K562 (cell line): ENCODE measurements around the gene LRRC1. TPM values are rescaled to one million over a fixed set of nuclear protein-coding genes. Genes with fewer than 3 reads are reported as not detected.

Experiments used
- ATAC-seq: fragments of 200-7000 bp; cut with Tn5 transposase; 3 replicates; pipeline ENCODE4 v1.9.1; 2020; ENCODE audit warnings: moderate library complexity
- BruUV-seq: library from RNA; stranded (reverse); fragments of 400-500 nt; replicated peaks from 2 replicates; lab custom pipeline; 2021; lab: Mats Ljungman, UMichigan
- CTCF ChIA-PET: fragments of 300-600 bp; formaldehyde crosslinking; extraction: SDS; loops from one replicate; lab custom pipeline; 2021; ENCODE audit warnings: low intra/inter-chr PET ratio; lab: Yijun Ruan, JAX
- POLR2A ChIA-PET: fragments of 300-600, 350-650 bp; sonication (Branson Sonifier 250); formaldehyde crosslinking; extraction: SDS; loops from one replicate; lab custom pipeline; 2021; ENCODE audit warnings: antibody characterized with exemption, inconsistent platforms; lab: Yijun Ruan, JAX
- DNase-seq, 4 experiments: peaks; one replicate each; pipeline versions ENCODE4 v3.0.0 to v3.0.0-alpha.2; 2011 to 2018; ENCODE audit warnings: low spot score in 3 of 4, mixed read lengths in 3 of 4; ENCODE audit errors: extremely low read depth in 1 of 4
- FAIRE-seq: peaks from 2 replicates; lab custom pipeline; 2011; peaks lifted over from hg19 to GRCh38; lab: Jason Lieb, UNC
- H2AFZ ChIP-seq: 2 replicates; pipeline ENCODE4 v1.6.0; 2011; ENCODE audit warnings: low read depth, low read length, control low read depth, inconsistent platforms
- H3K27ac ChIP-seq: fragments of 200-600 bp; 3 replicates; pipeline ENCODE4 v1.8.0; 2011; ENCODE audit warnings: low read depth, mild to moderate bottlenecking, control low read depth, inconsistent platforms, low read length, moderate library complexity, mixed read lengths; ENCODE audit errors: extremely low read depth
- H3K27me3 ChIP-seq, 2 experiments: fragments of 300-600 bp in 1 of 2; 2 replicates in 1 of 2; 3 replicates in 1 of 2; pipeline versions ENCODE4 v1.6.0 to v1.8.0; 2011; ENCODE audit warnings: inconsistent platforms in 2 of 2, low read length in 2 of 2, mild to moderate bottlenecking in 1 of 2, mixed read lengths in 1 of 2, moderate library complexity in 1 of 2; ENCODE audit not compliant: control insufficient read depth in 2 of 2, insufficient read depth in 2 of 2
- H3K36me3 ChIP-seq: fragments of 300-600 bp; 3 replicates; pipeline ENCODE4 v1.8.0; 2011; ENCODE audit warnings: mild to moderate bottlenecking, low read length, inconsistent platforms; ENCODE audit not compliant: control insufficient read depth, insufficient read depth
- H3K4me1 ChIP-seq, 2 experiments: fragments of 200-600 bp in 1 of 2; replicated peaks in 1 of 2; 2 replicates in 1 of 2; 3 replicates in 1 of 2; pipeline versions ENCODE4 v1.5.1 to v1.8.0; 2011; ENCODE audit warnings: inconsistent platforms in 2 of 2, low read length in 2 of 2, mild to moderate bottlenecking in 1 of 2, mixed read lengths in 1 of 2, moderate library complexity in 1 of 2; ENCODE audit not compliant: control insufficient read depth in 2 of 2, insufficient read depth in 2 of 2
- H3K4me2 ChIP-seq: 2 replicates; pipeline ENCODE4 v1.6.1; 2011; ENCODE audit warnings: low read length, control low read depth, inconsistent platforms, mixed read lengths; ENCODE audit not compliant: insufficient read depth
- H3K4me3 ChIP-seq: fragments of 200-600 bp; sonication (generic), shearing (Covaris generic); 2 replicates; pipeline ENCODE4 v1.5.1; 2016; ENCODE audit warnings: control low read depth, inconsistent platforms
- H3K79me2 ChIP-seq: fragments of 200-600 bp; 3 replicates; pipeline ENCODE4 v1.8.0; 2011; ENCODE audit warnings: low read length, inconsistent platforms; ENCODE audit not compliant: control insufficient read depth, insufficient read depth
- H3K9ac ChIP-seq, 2 experiments: 2 replicates each; pipeline versions ENCODE4 v1.6.0 to v1.6.1; 2011; ENCODE audit warnings: low read depth in 2 of 2, low read length in 2 of 2, control low read depth in 1 of 2, inconsistent platforms in 1 of 2, mild to moderate bottlenecking in 1 of 2, mixed read lengths in 1 of 2; ENCODE audit not compliant: insufficient read depth in 1 of 2
- H3K9me1 ChIP-seq: one replicate; pipeline ENCODE4 v1.6.0; 2011; ENCODE audit warnings: inconsistent platforms, mild to moderate bottlenecking, low read length, moderate library complexity; ENCODE audit not compliant: control insufficient read depth, insufficient read depth
- H3K9me3 ChIP-seq: replicated peaks from 2 replicates; pipeline ENCODE4 v1.5.1; 2011; ENCODE audit warnings: low read depth, low read length, inconsistent platforms; ENCODE audit not compliant: control insufficient read depth, insufficient read depth
- H4K20me1 ChIP-seq: replicated peaks from 2 replicates; pipeline ENCODE4 v1.6.1; 2011; ENCODE audit warnings: low read length, inconsistent platforms, mixed read lengths; ENCODE audit not compliant: control insufficient read depth, insufficient read depth
- ARHGAP35 ChIP-seq: fragments of 450-650 bp; IDR thresholded peaks from 2 replicates; pipeline ENCODE4 v1.6.1; 2018; ENCODE audit not compliant: partially characterized antibody
- HNRNPUL1 ChIP-seq: fragments of 200-400 bp; formaldehyde crosslinking; IDR thresholded peaks from 2 replicates; pipeline ENCODE4 v1.6.1; 2017; ENCODE audit warnings: low read length
- JUND ChIP-seq, 2 experiments: IDR thresholded peaks; 2 replicates in 1 of 2; 3 replicates in 1 of 2; pipeline ENCODE4 v1.6.1; 2011; ENCODE audit warnings: borderline replicate concordance in 2 of 2, low read depth in 2 of 2, low read length in 2 of 2, improper control_type of control experiment in 1 of 2, missing biosample characterization in 1 of 2, missing genetic modification characterization in 1 of 2, missing genetic modification reagents in 1 of 2
- ZNF695 ChIP-seq: fragments of 450-650 bp; formaldehyde crosslinking; IDR thresholded peaks from 2 replicates; pipeline ENCODE4 v1.4.0; 2020; ENCODE audit warnings: mild to moderate bottlenecking, moderate library complexity
- ZNF699 ChIP-seq: fragments of 250-450 bp; sonication (Bioruptor Pico); IDR thresholded peaks from 2 replicates; pipeline ENCODE4 v1.8.0; 2021; ENCODE audit warnings: mild to moderate bottlenecking, moderate library complexity; ENCODE audit not compliant: insufficient replicate concordance
- in situ Hi-C: fragments of 300-500 bp; cut with MboI; formaldehyde crosslinking; loops from 4 replicates; pipeline ENCODE4 v1.15.0; 2018; ENCODE audit warnings: inconsistent platforms, mixed read lengths
- intact Hi-C: fragments of 100-400 bp; cut with micrococcal nuclease; formaldehyde crosslinking; loops from 2 replicates; pipeline ENCODE4 v1.14.2; 2022
- polyA plus RNA-seq, 8 experiments: library from polyadenylated mRNA; depleted of rRNA in 4 of 8; stranded (reverse) in 5 of 8; unstranded in 3 of 8; fragments of >200 nt; fragmentation: Nextera tagmentation in 2 of 8; fragmentation: Illumina TruSeq in 1 of 8; extraction: Ambion mirVana in 2 of 8; extraction: Trizol in 1 of 8; gene quantifications; 2 replicates each; pipeline versions ENCODE4 v1.2.1 to v1.2.3, GENCODE V29; 2011 to 2014; ENCODE audit warnings: inconsistent platforms in 1 of 8, missing spikeins in 1 of 8
- total RNA-seq, 7 experiments: library from RNA; depleted of rRNA in 6 of 7; stranded (reverse); fragments of >200 nt in 6 of 7; fragmentation: Illumina TruSeq in 2 of 7; extraction: Trizol in 2 of 7; gene quantifications; 2 replicates each; pipeline versions ENCODE4 v1.2.1 to v1.2.3, GENCODE V29; 2011 to 2021; ENCODE audit warnings: low replicate concordance in 1 of 7
- TF ChIP-seq, protein P1 (sequence below), 3 experiments: fragments of 200-800 bp in 1 of 3; fragments of 250-450 bp in 1 of 3; fragments of 450-650 bp in 1 of 3; sonication (Bioruptor Pico) in 1 of 3; sonication (Bioruptor generic) in 1 of 3; formaldehyde crosslinking in 1 of 3; IDR thresholded peaks; 2 replicates each; pipeline versions ENCODE4 v1.6.1 to v1.8.0; 2016 to 2022; ENCODE audit warnings: mild to moderate bottlenecking in 2 of 3, missing genetic modification characterization in 2 of 3, missing compliant biosample characterization in 1 of 3, moderate library complexity in 1 of 3
- TF ChIP-seq, protein P2 (sequence below): sonication (generic); formaldehyde crosslinking; IDR thresholded peaks from 2 replicates; pipeline ENCODE4 v1.8.1; 2023; ENCODE audit warnings: mild to moderate bottlenecking, missing genetic modification reagents

LRRC1 gene
- total and polyA plus RNA-seq, 9 of the 15 experiments (the other 6 are each of a cell fraction or from before 2014, with no cell fraction given), result not detected

DNA sequence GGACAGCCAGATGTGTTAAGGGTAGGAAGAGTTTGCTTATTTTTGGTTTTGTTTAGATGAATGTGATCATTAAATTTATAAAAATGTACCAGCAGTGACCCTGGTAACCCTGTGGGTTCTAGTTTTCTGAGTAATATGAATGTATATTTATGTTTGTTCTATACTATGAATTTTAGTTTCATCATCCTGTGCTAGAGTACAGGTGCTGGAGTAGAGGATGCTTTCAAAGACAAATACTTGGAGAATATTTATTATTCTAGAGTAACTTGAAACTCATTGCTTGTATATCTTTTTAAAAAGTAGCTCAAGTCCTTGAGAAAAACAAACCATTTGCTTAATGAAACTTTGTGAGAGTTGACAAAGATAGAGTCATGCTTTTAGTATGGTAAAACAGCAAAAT lies 7.8 kb downstream of the LRRC1 start:
- Histone ChIP-seq H3K79me2 (no peaks in the 10 kb centered on the region), H3K4me2 (no peak overlapping the region), H3K4me3 (no peak overlapping the region), H3K4me1 (no peaks in the 10 kb centered on the region), H3K36me3 (no peaks in the 10 kb centered on the region), H3K9ac (no peak overlapping the region), H3K9me3 (no peaks in the 10 kb centered on the region), H3K27me3 (no peaks in the 10 kb centered on the region), H4K20me1 (no peaks in the 10 kb centered on the region), H3K27ac (no peak overlapping the region), H3K9me1 (no peaks in the 10 kb centered on the region), H2AFZ (no peak overlapping the region)
- CTCF ChIA-PET, result no interaction called here
- in situ Hi-C loops, result no loop called here
- intact Hi-C loops, result no loop called here
- TF ChIP-seq, protein P1, sequence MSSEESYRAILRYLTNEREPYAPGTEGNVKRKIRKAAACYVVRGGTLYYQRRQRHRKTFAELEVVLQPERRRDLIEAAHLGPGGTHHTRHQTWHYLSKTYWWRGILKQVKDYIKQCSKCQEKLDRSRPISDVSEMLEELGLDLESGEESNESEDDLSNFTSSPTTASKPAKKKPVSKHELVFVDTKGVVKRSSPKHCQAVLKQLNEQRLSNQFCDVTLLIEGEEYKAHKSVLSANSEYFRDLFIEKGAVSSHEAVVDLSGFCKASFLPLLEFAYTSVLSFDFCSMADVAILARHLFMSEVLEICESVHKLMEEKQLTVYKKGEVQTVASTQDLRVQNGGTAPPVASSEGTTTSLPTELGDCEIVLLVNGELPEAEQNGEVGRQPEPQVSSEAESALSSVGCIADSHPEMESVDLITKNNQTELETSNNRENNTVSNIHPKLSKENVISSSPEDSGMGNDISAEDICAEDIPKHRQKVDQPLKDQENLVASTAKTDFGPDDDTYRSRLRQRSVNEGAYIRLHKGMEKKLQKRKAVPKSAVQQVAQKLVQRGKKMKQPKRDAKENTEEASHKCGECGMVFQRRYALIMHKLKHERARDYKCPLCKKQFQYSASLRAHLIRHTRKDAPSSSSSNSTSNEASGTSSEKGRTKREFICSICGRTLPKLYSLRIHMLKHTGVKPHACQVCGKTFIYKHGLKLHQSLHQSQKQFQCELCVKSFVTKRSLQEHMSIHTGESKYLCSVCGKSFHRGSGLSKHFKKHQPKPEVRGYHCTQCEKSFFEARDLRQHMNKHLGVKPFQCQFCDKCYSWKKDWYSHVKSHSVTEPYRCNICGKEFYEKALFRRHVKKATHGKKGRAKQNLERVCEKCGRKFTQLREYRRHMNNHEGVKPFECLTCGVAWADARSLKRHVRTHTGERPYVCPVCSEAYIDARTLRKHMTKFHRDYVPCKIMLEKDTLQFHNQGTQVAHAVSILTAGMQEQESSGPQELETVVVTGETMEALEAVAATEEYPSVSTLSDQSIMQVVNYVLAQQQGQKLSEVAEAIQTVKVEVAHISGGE (CRISPR knock-in tag; IDR thresholded peaks at IDR 0.05), result no peak
- TF ChIP-seq, protein P2, sequence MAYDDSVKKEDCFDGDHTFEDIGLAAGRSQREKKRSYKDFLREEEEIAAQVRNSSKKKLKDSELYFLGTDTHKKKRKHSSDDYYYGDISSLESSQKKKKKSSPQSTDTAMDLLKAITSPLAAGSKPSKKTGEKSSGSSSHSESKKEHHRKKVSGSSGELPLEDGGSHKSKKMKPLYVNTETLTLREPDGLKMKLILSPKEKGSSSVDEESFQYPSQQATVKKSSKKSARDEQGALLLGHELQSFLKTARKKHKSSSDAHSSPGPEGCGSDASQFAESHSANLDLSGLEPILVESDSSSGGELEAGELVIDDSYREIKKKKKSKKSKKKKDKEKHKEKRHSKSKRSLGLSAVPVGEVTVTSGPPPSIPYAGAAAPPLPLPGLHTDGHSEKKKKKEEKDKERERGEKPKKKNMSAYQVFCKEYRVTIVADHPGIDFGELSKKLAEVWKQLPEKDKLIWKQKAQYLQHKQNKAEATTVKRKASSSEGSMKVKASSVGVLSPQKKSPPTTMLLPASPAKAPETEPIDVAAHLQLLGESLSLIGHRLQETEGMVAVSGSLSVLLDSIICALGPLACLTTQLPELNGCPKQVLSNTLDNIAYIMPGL (CRISPR knock-in tag), result no peak
- TF ChIP-seq JUND (IDR thresholded peaks at IDR 0.05; ENCODE audit: borderline replicate concordance, low read depth, low read length), result no peak
- TF ChIP-seq JUND (tag; IDR thresholded peaks at IDR 0.05; ENCODE audit: borderline replicate concordance, low read depth, low read length), result no peak
- TF ChIP-seq ZNF699 (CRISPR knock-in tag), result no peak
- TF ChIP-seq ARHGAP35, result no peak
- TF ChIP-seq HNRNPUL1, result no peak
- no peak for TF ChIP-seq ZNF695 (CRISPR knock-in tag)
- DNase-seq (no peak), FAIRE-seq (no peak), ATAC-seq (no peak)
- BruUV-seq, result no TSS peak
- POLR2A ChIA-PET, result no interaction called here
